ENCODE measurements around the gene FERD3L. TPM values are rescaled to one million over a fixed set of nuclear protein-coding genes. Genes with fewer than 3 reads are reported as not detected.
"Not testable (repeated sequence)": the region's sequence is repeated elsewhere in the genome, so short reads cannot be mapped to it uniquely, and the experiment has no call there.

FERD3L gene
- not detected in 2 replicates for total RNA-seq (2012; rRNA removed)

- H3K9me3 ChIP-seq (replicated peaks; ENCODE audit: low read length): no peaks in the 10 kb centered on the region
- H3K36me3 ChIP-seq (ENCODE audit: insufficient read depth, low read length): no peaks in the 10 kb centered on the region
- peak within 1 kb of the TSS; percentile 79 for H3K4me2 ChIP-seq (ENCODE audit: low read length)
- H3K4me1 ChIP-seq (ENCODE audit: control insufficient read depth, insufficient read depth, low read length): peaks cover 15% of the 10 kb centered on the region
- peaks cover 27% of the 10 kb centered on the region for H3K27me3 ChIP-seq (ENCODE audit: control insufficient read depth, insufficient read depth, low read length)
- H3K9ac ChIP-seq (ENCODE audit: low read depth, low read length): no peak within 1 kb of the TSS
- H3K4me3 ChIP-seq (ENCODE audit: low read length): peak within 1 kb of the TSS; percentile 61
Observed at GRCh38 chr7:19144661-19145433, at the start of gene FERD3L. Gene FERD3L (minus strand): TSS chr7:19145421. CDS start chr7:19145362, 59 bp downstream.

- H3K9ac ChIP-seq (ENCODE audit: low read depth, low read length); H3K27me3 ChIP-seq (ENCODE audit: control insufficient read depth, insufficient read depth, low read length); H3K9me3 ChIP-seq (replicated peaks; ENCODE audit: low read length); H3K4me1 ChIP-seq (ENCODE audit: control insufficient read depth, insufficient read depth, low read length); H3K4me2 ChIP-seq (ENCODE audit: low read length); H3K4me3 ChIP-seq (ENCODE audit: low read length); H3K36me3 ChIP-seq (ENCODE audit: insufficient read depth, low read length): not testable (repeated sequence)
Observed at GRCh38 chr7:19194417-19194816, 49.2 kb upstream of the FERD3L start.

GRCh38 chr7:19181634-19182033 lies 36.4 kb upstream of the FERD3L start:
- H3K36me3 ChIP-seq (ENCODE audit: insufficient read depth, low read length): no peaks in the 10 kb centered on the region
- no peaks in the 10 kb centered on the region for H3K27me3 ChIP-seq (ENCODE audit: control insufficient read depth, insufficient read depth, low read length)
- H3K4me2 ChIP-seq (ENCODE audit: low read length): no peak overlapping the region
- H3K9me3 ChIP-seq (replicated peaks; ENCODE audit: low read length): peaks cover 6% of the 10 kb centered on the region
- no peak overlapping the region for H3K4me3 ChIP-seq (ENCODE audit: low read length)
- H3K9ac ChIP-seq (ENCODE audit: low read depth, low read length): no peak overlapping the region
- peaks cover 13% of the 10 kb centered on the region for H3K4me1 ChIP-seq (ENCODE audit: control insufficient read depth, insufficient read depth, low read length)

- no peak overlapping the region for H3K9ac ChIP-seq (ENCODE audit: low read depth, low read length)
- no peaks in the 10 kb centered on the region for H3K27me3 ChIP-seq (ENCODE audit: control insufficient read depth, insufficient read depth, low read length)
- peaks cover 6% of the 10 kb centered on the region for H3K9me3 ChIP-seq (replicated peaks; ENCODE audit: low read length)
- H3K36me3 ChIP-seq (ENCODE audit: insufficient read depth, low read length): no peaks in the 10 kb centered on the region
- peaks cover 13% of the 10 kb centered on the region for H3K4me1 ChIP-seq (ENCODE audit: control insufficient read depth, insufficient read depth, low read length)
- H3K4me2 ChIP-seq (ENCODE audit: low read length): no peak overlapping the region
- H3K4me3 ChIP-seq (ENCODE audit: low read length): no peak overlapping the region
Observed at GRCh38 chr7:19178595-19178994, 33.4 kb upstream of the FERD3L start.

GRCh38 chr7:19177269-19177668 lies 32.0 kb upstream of the FERD3L start:
- H3K4me3 ChIP-seq (ENCODE audit: low read length): no peak overlapping the region
- H3K27me3 ChIP-seq (ENCODE audit: control insufficient read depth, insufficient read depth, low read length): no peaks in the 10 kb centered on the region
- peaks cover 13% of the 10 kb centered on the region for H3K4me1 ChIP-seq (ENCODE audit: control insufficient read depth, insufficient read depth, low read length)
- H3K9me3 ChIP-seq (replicated peaks; ENCODE audit: low read length): peaks cover 6% of the 10 kb centered on the region
- H3K4me2 ChIP-seq (ENCODE audit: low read length): no peak overlapping the region
- H3K36me3 ChIP-seq (ENCODE audit: insufficient read depth, low read length): no peaks in the 10 kb centered on the region
- H3K9ac ChIP-seq (ENCODE audit: low read depth, low read length): no peak overlapping the region

- no peak overlapping the region for H3K4me2 ChIP-seq (ENCODE audit: low read length)
- H3K9me3 ChIP-seq (replicated peaks; ENCODE audit: low read length): no peaks in the 10 kb centered on the region
- H3K4me1 ChIP-seq (ENCODE audit: control insufficient read depth, insufficient read depth, low read length): peaks cover 5% of the 10 kb centered on the region
- H3K9ac ChIP-seq (ENCODE audit: low read depth, low read length): no peak overlapping the region
- H3K27me3 ChIP-seq (ENCODE audit: control insufficient read depth, insufficient read depth, low read length): no peaks in the 10 kb centered on the region
- no peak overlapping the region for H3K4me3 ChIP-seq (ENCODE audit: low read length)
- H3K36me3 ChIP-seq (ENCODE audit: insufficient read depth, low read length): no peaks in the 10 kb centered on the region
Observed at GRCh38 chr7:19175241-19175640, 30.0 kb upstream of the FERD3L start.

GRCh38 chr7:19161671-19162070 lies 16.4 kb upstream of the FERD3L start:
- H3K9me3 ChIP-seq (replicated peaks; ENCODE audit: low read length): no peaks in the 10 kb centered on the region
- no peaks in the 10 kb centered on the region for H3K27me3 ChIP-seq (ENCODE audit: control insufficient read depth, insufficient read depth, low read length)
- H3K4me1 ChIP-seq (ENCODE audit: control insufficient read depth, insufficient read depth, low read length): no peaks in the 10 kb centered on the region
- H3K4me2 ChIP-seq (ENCODE audit: low read length): no peak overlapping the region
- no peak overlapping the region for H3K4me3 ChIP-seq (ENCODE audit: low read length)
- H3K36me3 ChIP-seq (ENCODE audit: insufficient read depth, low read length): no peaks in the 10 kb centered on the region
- no peak overlapping the region for H3K9ac ChIP-seq (ENCODE audit: low read depth, low read length)

- Histone ChIP-seq H3K9me3 (replicated peaks; ENCODE audit: low read length) (no peaks in the 10 kb centered on the region), H3K27me3 (ENCODE audit: control insufficient read depth, insufficient read depth, low read length) (peaks cover 27% of the 10 kb centered on the region), H3K36me3 (ENCODE audit: insufficient read depth, low read length) (no peaks in the 10 kb centered on the region), H3K4me2 (ENCODE audit: low read length) (no peak overlapping the region), H3K4me1 (ENCODE audit: control insufficient read depth, insufficient read depth, low read length) (peaks cover 15% of the 10 kb centered on the region), H3K9ac (ENCODE audit: low read depth, low read length) (no peak overlapping the region), H3K4me3 (ENCODE audit: low read length) (no peak overlapping the region)
Observed at GRCh38 chr7:19146699-19147098, 1.5 kb upstream of the FERD3L start.

- Histone ChIP-seq H3K9ac (ENCODE audit: low read depth, low read length) (no peak overlapping the region), H3K27me3 (ENCODE audit: control insufficient read depth, insufficient read depth, low read length) (peaks cover 27% of the 10 kb centered on the region), H3K9me3 (replicated peaks; ENCODE audit: low read length) (no peaks in the 10 kb centered on the region), H3K4me3 (ENCODE audit: low read length) (peak overlapping the region; percentile 21), H3K36me3 (ENCODE audit: insufficient read depth, low read length) (no peaks in the 10 kb centered on the region), H3K4me2 (ENCODE audit: low read length) (peak overlapping the region; percentile 79), H3K4me1 (ENCODE audit: control insufficient read depth, insufficient read depth, low read length) (peaks cover 15% of the 10 kb centered on the region)
Observed at GRCh38 chr7:19145434-19146115, 354 bp upstream of the FERD3L start.

GRCh38 chr7:19143881-19144574 lies 1.2 kb downstream of the FERD3L start:
- Histone ChIP-seq H3K27me3 (ENCODE audit: control insufficient read depth, insufficient read depth, low read length) (peaks cover 27% of the 10 kb centered on the region), H3K36me3 (ENCODE audit: insufficient read depth, low read length) (no peaks in the 10 kb centered on the region), H3K4me3 (ENCODE audit: low read length) (peak overlapping the region; percentile 61)

GRCh38 chr7:19139706-19140327 lies 5.4 kb downstream of the FERD3L start:
- H3K9ac ChIP-seq (ENCODE audit: low read depth, low read length): no peak overlapping the region
- no peaks in the 10 kb centered on the region for H3K9me3 ChIP-seq (replicated peaks; ENCODE audit: low read length)
- peaks cover 12% of the 10 kb centered on the region for H3K27me3 ChIP-seq (ENCODE audit: control insufficient read depth, insufficient read depth, low read length)
- H3K4me3 ChIP-seq (ENCODE audit: low read length): no peak overlapping the region
- H3K36me3 ChIP-seq (ENCODE audit: insufficient read depth, low read length): no peaks in the 10 kb centered on the region
- peaks cover 11% of the 10 kb centered on the region for H3K4me1 ChIP-seq (ENCODE audit: control insufficient read depth, insufficient read depth, low read length)
- H3K4me2 ChIP-seq (ENCODE audit: low read length): no peak overlapping the region

More at GRCh38 chr7:19143881-19144574, 1.2 kb downstream of the FERD3L start:
- H3K9me3 ChIP-seq (replicated peaks; ENCODE audit: low read length): no peaks in the 10 kb centered on the region
- H3K4me2 ChIP-seq (ENCODE audit: low read length): peak overlapping the region; percentile 79
- H3K4me1 ChIP-seq (ENCODE audit: control insufficient read depth, insufficient read depth, low read length): peaks cover 15% of the 10 kb centered on the region
- no peak overlapping the region for H3K9ac ChIP-seq (ENCODE audit: low read depth, low read length)

Measured in skeletal muscle satellite cell (primary cell).